ENCODE measurements around the gene ZNF169.

- TF ChIP-seq CTCF (IDR thresholded peaks at IDR 0.05; ENCODE audit: insufficient read depth, low read depth, low read length) = peak; percentile 74
- TF ChIP-seq EZH2 (IDR thresholded peaks at IDR 0.05; ENCODE audit: insufficient read depth, low read length) = no peak
These were observed 45.5 kb upstream of the ZNF169 start for GRCh38 chr9:94213511-94214124.

All from astrocyte (in vitro differentiated cells and primary cell).